IMR-90 (cell line): ENCODE measurements around the gene TTC16. TPM values are rescaled to one million over a fixed set of nuclear protein-coding genes. Genes with fewer than 3 reads are reported as not detected.

Source experiments
- ATAC-seq: fragments of 200-7000 bp; cut with Tn5 transposase; 2 replicates; pipeline ENCODE4 v1.9.1; 2020; ENCODE audit warnings: low read depth, mild to moderate bottlenecking, moderate library complexity
- BruUV-seq: library from RNA; stranded (reverse); fragments of 400-500 nt; replicated peaks from 2 replicates; lab custom pipeline; 2021; lab: Mats Ljungman, UMichigan
- CTCF ChIA-PET: fragments of 300-600 bp; formaldehyde crosslinking; extraction: SDS; loops from one replicate; lab custom pipeline; 2021; ENCODE audit warnings: antibody characterized with exemption; lab: Yijun Ruan, JAX
- POLR2A ChIA-PET: fragments of 300-600 bp; sonication (Branson Sonifier 250); formaldehyde crosslinking; loops from one replicate; lab custom pipeline; 2022; ENCODE audit warnings: antibody characterized with exemption; ENCODE audit not compliant: unreplicated experiment; lab: Charles Lee
- DNase-seq: peaks from one replicate; pipeline ENCODE4 v3.0.0; 2013
- H2AFZ ChIP-seq: replicated peaks from 2 replicates; pipeline ENCODE3; 2013; ENCODE audit warnings: low read length, mild to moderate bottlenecking; ENCODE audit not compliant: poor library complexity
- H2AK5ac ChIP-seq: 2 replicates; pipeline ENCODE4 v1.6.1; 2013; ENCODE audit warnings: low read depth, low read length, inconsistent platforms
- H2AK9ac ChIP-seq: replicated peaks from 2 replicates; pipeline ENCODE3; 2013; ENCODE audit warnings: mild to moderate bottlenecking, low read depth, low read length, moderate library complexity; ENCODE audit not compliant: poor library complexity
- H2BK120ac ChIP-seq: 2 replicates; pipeline ENCODE4 v1.6.1; 2013; ENCODE audit warnings: low read depth, low read length, inconsistent platforms
- H2BK15ac ChIP-seq: 3 replicates; pipeline ENCODE4 v1.6.1; 2013; ENCODE audit warnings: low read depth, low read length, inconsistent platforms
- H2BK20ac ChIP-seq: 2 replicates; pipeline ENCODE4 v1.6.1; 2013; ENCODE audit warnings: low read depth, mild to moderate bottlenecking, inconsistent platforms, low read length, moderate library complexity
- H2BK5ac ChIP-seq: 2 replicates; pipeline ENCODE4 v1.6.1; 2013; ENCODE audit warnings: mild to moderate bottlenecking, low read depth, low read length, inconsistent platforms; ENCODE audit not compliant: poor library complexity, severe bottlenecking
- H3K14ac ChIP-seq: replicated peaks from 2 replicates; pipeline ENCODE4 v1.6.1; 2013; ENCODE audit warnings: low read depth, low read length, inconsistent platforms
- H3K18ac ChIP-seq: 2 replicates; pipeline ENCODE4 v1.6.1; 2013; ENCODE audit warnings: low read depth, low read length, control low read depth
- H3K23ac ChIP-seq: 2 replicates; pipeline ENCODE4 v1.6.1; 2013; ENCODE audit warnings: low read depth, low read length, inconsistent platforms
- H3K27ac ChIP-seq: 2 replicates; pipeline ENCODE4 v1.5.1; 2013; ENCODE audit warnings: mild to moderate bottlenecking, control low read depth, low read length; ENCODE audit not compliant: insufficient read depth
- H3K27me3 ChIP-seq: 2 replicates; pipeline ENCODE4 v1.6.1; 2013; ENCODE audit warnings: low read length; ENCODE audit not compliant: control insufficient read depth, insufficient read depth
- H3K36me3 ChIP-seq: 2 replicates; pipeline ENCODE4 v1.6.1; 2013; ENCODE audit warnings: low read length, mixed read lengths; ENCODE audit not compliant: control insufficient read depth, insufficient read depth
- H3K4ac ChIP-seq: 2 replicates; pipeline ENCODE4 v1.6.1; 2013; ENCODE audit warnings: low read depth, low read length, inconsistent platforms
- H3K4me1 ChIP-seq: 2 replicates; pipeline ENCODE4 v1.6.1; 2013; ENCODE audit warnings: low read length, mixed read lengths; ENCODE audit not compliant: control insufficient read depth, insufficient read depth
- H3K4me2 ChIP-seq: 2 replicates; pipeline ENCODE4 v1.6.1; 2013; ENCODE audit warnings: low read depth, mild to moderate bottlenecking, control low read depth, low read length, moderate library complexity
- H3K4me3 ChIP-seq: 2 replicates; pipeline ENCODE4 v1.5.1; 2013; ENCODE audit warnings: low read depth, mild to moderate bottlenecking, control low read depth, low read length, moderate library complexity; ENCODE audit not compliant: insufficient read depth
- H3K56ac ChIP-seq: 2 replicates; pipeline ENCODE4 v1.6.1; 2013; ENCODE audit warnings: low read length, inconsistent platforms; ENCODE audit not compliant: insufficient read depth; ENCODE audit errors: extremely low read depth
- H3K79me1 ChIP-seq, 2 experiments: 2 replicates each; pipeline ENCODE4 v1.6.1; 2013; ENCODE audit warnings: low read length in 2 of 2, inconsistent platforms in 1 of 2, low read depth in 1 of 2
- H3K9ac ChIP-seq: 2 replicates; pipeline ENCODE4 v1.6.1; 2013; ENCODE audit warnings: low read depth, low read length, control low read depth
- H3K9me1 ChIP-seq: 2 replicates; pipeline ENCODE4 v1.6.1; 2013; ENCODE audit warnings: low read length, inconsistent platforms; ENCODE audit not compliant: insufficient read depth
- H3K9me3 ChIP-seq: 2 replicates; pipeline ENCODE4 v1.6.1; 2013; ENCODE audit warnings: low read length; ENCODE audit not compliant: control insufficient read depth, insufficient read depth
- H4K20me1 ChIP-seq: 2 replicates; pipeline ENCODE4 v1.6.1; 2013; ENCODE audit warnings: low read length, inconsistent platforms; ENCODE audit not compliant: insufficient read depth
- H4K5ac ChIP-seq: 2 replicates; pipeline ENCODE4 v1.6.1; 2013; ENCODE audit warnings: mild to moderate bottlenecking, low read depth, low read length, control low read depth
- H4K8ac ChIP-seq, 2 experiments: 2 replicates each; pipeline ENCODE4 v1.6.1; 2013; ENCODE audit warnings: low read depth in 2 of 2, low read length in 2 of 2, control low read depth in 1 of 2, inconsistent platforms in 1 of 2
- H4K91ac ChIP-seq: 2 replicates; pipeline ENCODE4 v1.6.1; 2013; ENCODE audit warnings: low read depth, low read length, inconsistent platforms; ENCODE audit not compliant: insufficient read depth
- CEBPB ChIP-seq: IDR thresholded peaks from 2 replicates; pipeline ENCODE4 v1.6.1; 2012; ENCODE audit warnings: low read depth, low read length, improper control_type of control experiment
- MAZ ChIP-seq: IDR thresholded peaks from 2 replicates; pipeline ENCODE4 v1.6.1; 2012; ENCODE audit warnings: low read depth, mild to moderate bottlenecking, low read length, improper control_type of control experiment, moderate library complexity, borderline replicate concordance
- WGBS, 2 experiments: methylation state at CpG; one replicate each; pipeline versions ENCODE4 v1.1.5 to v1.1.7; 2013; ENCODE audit warnings: missing lambda C conversion rate in 2 of 2; ENCODE audit not compliant: insufficient read length in 1 of 2; ENCODE audit errors: extremely low coverage in 2 of 2; 5-methylcytosine and 5-hydroxymethylcytosine counted together
- dilution Hi-C: fragments of 300-500 bp; cut with HindIII; formaldehyde crosslinking; loops from one replicate; pipeline ENCODE4 v1.14.3; 2018; ENCODE audit warnings: low sequenced_read_pairs; ENCODE audit not compliant: unreplicated experiment
- in situ Hi-C: fragments of 300-500 bp; cut with MboI; formaldehyde crosslinking; loops from 3 replicates; pipeline ENCODE4 v1.14.3; 2019; ENCODE audit warnings: low sequenced_read_pairs, inconsistent platforms, mixed read lengths
- intact Hi-C: fragments of 100-400 bp; cut with micrococcal nuclease; formaldehyde crosslinking; loops from 2 replicates; pipeline ENCODE4 v1.10.0; 2022
- polyA plus RNA-seq, 3 experiments: library from polyadenylated mRNA; depleted of rRNA; stranded (reverse); fragments of >200 nt; gene quantifications; 2 replicates each; pipeline ENCODE4 v1.2.3, GENCODE V29; 2012; ENCODE audit warnings: low replicate concordance in 1 of 3
- total RNA-seq: library from RNA; depleted of rRNA; stranded (reverse); fragments of >200 nt; gene quantifications from 2 replicates; pipeline ENCODE4 v1.2.3, GENCODE V29; 2012

The TTC16 gene
- total and polyA plus RNA-seq, 2 of the 4 experiments (the other 2 are of a cell fraction), result 0.02 TPM; not detected in 1

GRCh38 chr9:127683723-127684122, 32.2 kb upstream of the TTC16 start:
- no peak overlapping the region for H2AFZ ChIP-seq
- no peak overlapping the region for H2BK15ac ChIP-seq
- WGBS, 2 experiments, result no CpG with 5 or more reads among the region's 5 CpGs
- in situ Hi-C loops (no loop called here), dilution Hi-C loops (no loop called here), intact Hi-C loops (no loop called here)
- 0 out of 2 replicates have a peak overlapping the region, but pooled peaks have one; percentile 67 for H2AK5ac ChIP-seq
- no peak overlapping the region for H3K4me3 ChIP-seq
- no peaks in the 10 kb centered on the region for H4K20me1 ChIP-seq
- H2AK9ac ChIP-seq, result peak overlapping the region; percentile 14
- H4K8ac ChIP-seq, result no peak overlapping the region
- H3K18ac ChIP-seq, result no peak overlapping the region
- H3K36me3 ChIP-seq, result peaks cover 58% of the 10 kb centered on the region
- H3K4ac ChIP-seq, result no peak overlapping the region
- no peak overlapping the region for H3K56ac ChIP-seq
- peak; percentile 78 for DNase-seq
- H3K23ac ChIP-seq, result no peak overlapping the region
- CTCF ChIA-PET, result interaction anchor here (1.1 kb wide), 1 partner anchor 51 kb away, joined by 3 read pairs; the partner anchor contains the start of gene TOR2A
- H3K4me2 ChIP-seq, result no peak overlapping the region
- BruUV-seq, result no TSS peak
- POLR2A ChIA-PET, result no interaction called here
- H4K91ac ChIP-seq, result no peak overlapping the region
- peaks cover 19% of the 10 kb centered on the region for H3K9me1 ChIP-seq
- H3K27me3 ChIP-seq, result no peaks in the 10 kb centered on the region
- no peaks in the 10 kb centered on the region for H3K79me1 ChIP-seq
- no peak overlapping the region for H4K5ac ChIP-seq
- TF ChIP-seq CEBPB, result peak; percentile 83
- TF ChIP-seq MAZ, result no peak
- no peak overlapping the region for H2BK120ac ChIP-seq
- no peaks in the 10 kb centered on the region for H3K9me3 ChIP-seq
- no peak overlapping the region for H2BK20ac ChIP-seq
- H3K14ac ChIP-seq, result no peak overlapping the region; the same call in 1 of the 2 replicates
- ATAC-seq, result peak; percentile 54
- no peak overlapping the region for H3K27ac ChIP-seq
- H2BK5ac ChIP-seq, result no peak overlapping the region
- H3K4me1 ChIP-seq, result peaks cover 11% of the 10 kb centered on the region
- no peak overlapping the region for H3K9ac ChIP-seq
